Measurements from ENCODE around the gene TEDC2.
"Not testable (repeated sequence)": the region's sequence is repeated elsewhere in the genome, so short reads cannot be mapped to it uniquely, and the experiment has no call there.

The TEDC2 gene

DNA sequence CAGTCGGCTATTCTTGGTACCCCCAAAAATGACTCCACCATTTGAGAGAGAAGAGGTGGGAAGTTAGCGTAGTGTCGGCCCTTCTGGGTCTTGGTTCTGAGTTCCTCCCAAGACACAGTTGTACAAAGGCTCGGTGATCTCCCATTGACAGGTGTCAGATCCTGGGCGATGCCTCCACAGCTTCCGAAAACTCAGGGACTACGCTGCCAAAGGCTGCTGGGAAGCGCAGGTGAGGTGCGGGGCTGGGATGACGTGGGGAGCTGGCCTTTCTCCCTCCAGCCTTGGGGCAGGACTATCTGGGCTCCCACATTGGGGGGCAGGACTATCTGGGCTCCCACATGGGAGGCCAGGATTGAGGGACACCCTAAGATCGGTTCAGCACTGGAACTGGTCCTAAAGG is 20.3 kb upstream of the TEDC2 start:
- no peak for FAIRE-seq

DNA sequence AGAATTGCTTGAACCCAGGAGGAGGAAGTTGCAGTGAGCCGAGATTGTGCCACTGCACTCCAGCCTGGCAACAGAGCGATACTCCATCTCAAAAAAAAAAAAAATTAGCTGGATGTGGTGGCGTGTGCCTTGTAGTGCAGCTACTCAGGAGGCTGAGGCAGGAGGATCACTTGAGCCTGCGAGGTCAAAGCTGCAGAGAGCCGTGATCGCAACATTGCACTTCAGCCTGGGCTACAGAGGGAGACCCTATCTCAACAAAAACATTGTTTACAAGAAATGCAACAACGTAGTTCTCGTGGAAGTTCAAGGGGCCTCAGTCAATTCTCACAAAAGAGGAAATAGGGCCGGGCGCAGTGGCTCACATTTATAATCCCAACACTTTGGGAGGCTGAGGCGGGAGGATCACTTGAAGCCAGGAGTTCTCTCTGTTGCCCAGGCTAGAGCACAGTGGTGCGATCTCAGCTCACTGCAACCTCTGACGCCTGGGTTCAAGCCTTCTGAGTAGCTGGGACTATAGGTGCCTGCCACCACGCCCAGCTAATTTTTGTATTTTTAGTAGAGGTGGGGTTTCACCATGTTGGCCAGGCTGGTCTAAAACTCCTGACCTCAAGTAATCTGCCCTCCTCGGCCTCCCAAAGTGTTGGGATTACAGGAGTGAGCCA is 18.6 kb upstream of the TEDC2 start:
- not testable (repeated sequence) for FAIRE-seq

DNA sequence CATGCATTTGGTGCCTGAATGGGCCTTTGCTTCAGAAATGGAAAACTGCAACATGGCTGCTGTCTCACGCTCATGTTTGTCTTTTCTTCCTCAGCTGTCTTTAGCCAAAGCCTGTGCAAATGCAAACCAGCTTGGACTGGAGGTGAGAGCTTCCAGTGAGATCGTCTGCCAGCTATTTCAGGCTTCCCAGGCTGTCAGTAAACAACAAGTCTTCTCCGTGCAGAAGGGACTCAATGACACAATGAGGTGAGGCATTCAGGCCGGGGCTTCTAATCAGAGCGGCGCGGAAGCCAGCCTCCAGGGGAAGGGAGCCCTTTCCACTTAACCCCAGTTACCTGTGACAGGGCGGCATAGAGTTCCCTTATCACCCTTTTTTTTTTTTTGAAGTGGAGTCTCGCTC is 16.4 kb upstream of the TEDC2 start:
- no peak for FAIRE-seq

GRCh38 chr16:2447920-2448583 is 11.9 kb upstream of the TEDC2 start:
- FAIRE-seq: no peak

DNA sequence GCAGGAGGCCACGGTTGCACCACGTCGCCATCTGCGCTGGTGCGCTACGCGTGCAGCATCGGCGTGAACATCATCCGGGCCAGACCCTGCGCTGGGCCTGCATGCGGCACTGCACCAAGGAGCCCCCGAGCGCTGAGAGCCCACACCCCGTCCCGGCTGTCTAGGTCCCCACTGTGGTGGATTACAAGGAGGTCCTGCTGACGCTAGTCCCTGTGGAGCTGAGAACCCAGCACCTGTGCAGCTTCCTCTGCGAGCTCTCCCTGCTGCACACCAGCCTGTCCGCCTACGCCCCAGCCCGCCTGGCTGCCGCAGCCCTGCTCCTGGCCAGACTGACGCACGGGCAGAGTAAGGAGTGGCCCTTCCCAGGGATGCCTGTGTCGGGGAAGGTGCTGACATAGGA is 10.8 kb upstream of the TEDC2 start:
- no peak for FAIRE-seq

DNA sequence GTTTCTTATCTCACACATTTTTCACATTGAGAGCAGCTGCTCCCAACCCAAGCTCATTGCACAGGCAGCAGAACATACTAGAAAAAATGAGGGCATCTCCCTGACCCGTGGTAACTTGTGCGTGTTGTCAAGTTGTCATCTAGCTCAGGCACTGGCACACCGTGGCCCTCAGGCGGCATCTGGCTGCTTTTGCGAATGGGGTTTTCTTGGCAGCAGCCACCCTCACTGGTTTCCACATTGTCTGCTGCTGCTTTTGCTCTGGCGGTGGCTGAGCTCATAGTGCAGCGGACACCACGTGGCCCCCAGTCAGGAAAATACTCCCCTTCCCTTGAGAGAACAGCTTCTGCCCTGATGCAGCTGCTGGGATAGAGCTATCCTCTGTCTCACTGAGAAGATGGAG is 9.4 kb upstream of the TEDC2 start:
- no peak for FAIRE-seq

DNA sequence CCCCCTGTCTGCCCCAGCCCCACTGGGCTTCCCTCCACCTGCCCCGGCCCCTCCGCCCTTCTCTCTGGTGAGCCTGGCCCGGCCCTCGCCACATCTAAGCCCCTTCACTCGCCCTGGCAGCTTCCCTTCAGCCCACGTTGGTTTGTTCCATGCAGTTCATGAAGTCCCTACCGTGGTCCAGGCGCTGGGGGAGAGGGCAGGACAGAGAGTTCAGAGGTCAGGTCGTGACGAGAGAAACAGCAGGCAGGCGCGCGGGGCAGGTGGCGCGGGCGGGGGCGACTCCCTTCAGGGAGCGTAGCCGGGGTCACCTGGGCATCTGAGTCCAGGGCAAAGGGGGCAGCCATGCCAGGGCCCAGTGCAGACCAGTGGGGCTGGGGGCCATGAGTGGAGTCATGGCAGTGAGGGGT is 8.9 kb upstream of the TEDC2 start:
- FAIRE-seq: no peak

DNA sequence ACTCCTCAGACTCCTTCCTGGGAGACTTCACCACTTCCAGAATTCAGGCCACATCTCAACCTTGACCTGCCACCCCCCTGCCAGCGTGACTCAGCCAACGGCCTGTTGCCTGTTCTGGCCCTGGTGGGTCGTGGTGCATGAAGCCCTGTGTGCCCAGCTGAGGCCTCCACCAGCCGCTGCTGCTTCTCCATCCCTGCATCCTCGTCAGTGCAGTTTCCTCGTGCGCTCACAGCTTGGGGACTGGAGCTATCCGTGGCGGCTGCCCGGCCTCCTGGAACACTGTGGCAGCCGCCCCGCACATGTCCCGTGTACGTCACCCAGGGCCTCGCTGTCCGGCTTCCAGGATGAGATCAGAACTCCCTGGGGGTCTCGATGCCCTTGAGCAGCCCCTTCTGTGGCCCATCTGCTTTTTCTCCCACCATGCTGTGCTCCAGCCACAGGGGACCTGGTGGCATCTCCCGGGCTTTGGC is 8.0 kb upstream of the TEDC2 start:
- no peak for FAIRE-seq

DNA sequence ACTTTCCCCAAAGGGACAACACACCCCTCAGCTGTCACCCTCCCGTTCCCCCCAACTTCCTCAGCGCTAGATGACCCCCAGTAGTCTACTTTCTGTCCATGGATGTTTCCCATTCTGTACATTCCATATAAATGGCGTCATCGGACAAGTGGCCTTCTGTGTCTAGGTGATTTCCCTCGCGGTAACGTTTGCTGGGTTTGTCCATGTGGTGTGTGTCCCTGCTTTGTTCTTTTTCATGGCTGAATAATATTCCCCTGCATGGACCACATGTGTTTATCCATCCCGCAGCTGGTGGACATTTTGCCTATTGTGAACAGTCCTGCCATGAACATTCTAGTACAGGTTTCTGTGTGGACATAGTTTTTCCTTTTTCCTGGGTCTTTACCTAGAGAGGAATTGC is 7.3 kb upstream of the TEDC2 start:
- no peak for FAIRE-seq

GRCh38 chr16:2455081-2455845 is 4.6 kb upstream of the TEDC2 start:
- FAIRE-seq: no peak

DNA sequence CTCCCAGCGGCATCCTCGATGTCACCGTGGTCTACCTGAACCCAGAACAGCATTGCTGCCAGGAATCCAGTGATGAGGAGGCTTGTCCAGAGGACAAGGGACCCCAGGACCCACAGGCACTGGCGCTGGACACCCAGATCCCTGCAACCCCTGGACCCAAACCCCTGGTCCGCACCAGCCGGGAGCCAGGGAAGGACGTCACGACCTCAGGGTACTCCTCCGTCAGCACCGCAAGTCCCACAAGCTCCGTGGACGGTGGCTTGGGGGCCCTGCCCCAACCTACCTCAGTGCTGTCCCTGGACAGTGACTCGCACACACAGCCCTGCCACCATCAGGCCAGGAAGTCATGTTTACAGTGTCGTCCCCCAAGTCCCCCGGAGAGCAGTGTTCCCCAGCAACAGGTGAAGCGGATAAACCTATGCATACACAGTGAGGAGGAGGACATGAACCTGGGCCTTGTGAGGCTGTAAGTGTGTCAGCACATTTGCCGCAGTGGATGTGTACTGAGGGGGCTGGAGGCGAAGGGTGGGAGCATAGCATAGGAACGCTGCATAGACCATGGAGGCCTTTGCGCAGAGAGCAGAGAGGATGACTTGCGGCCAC is 3.3 kb upstream of the TEDC2 start:
- no peak for FAIRE-seq

GRCh38 chr16:2457267-2457666 is 2.6 kb upstream of the TEDC2 start:
- FAIRE-seq: no peak

DNA sequence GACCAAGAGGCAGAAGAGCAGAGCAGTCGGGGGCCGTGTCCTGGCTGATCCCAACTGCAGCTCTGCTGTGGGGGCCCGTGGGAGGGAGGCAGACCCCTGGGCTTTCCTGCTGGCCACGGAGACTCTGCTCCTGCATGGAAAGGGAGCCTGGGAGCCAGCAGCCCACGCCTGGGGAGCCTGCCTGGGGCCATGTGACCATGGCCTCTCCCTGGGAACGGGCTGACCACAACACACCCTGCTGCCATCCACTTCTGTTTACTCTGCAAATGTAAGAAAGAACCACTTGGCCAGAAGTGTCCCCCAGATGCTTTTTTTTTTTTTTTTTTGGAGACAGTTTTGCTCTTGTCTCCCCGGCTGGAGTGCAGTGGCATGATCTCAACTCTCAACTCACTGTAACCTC is 2.0 kb upstream of the TEDC2 start:
- FAIRE-seq: no peak

- FAIRE-seq: no peak
These were observed 842 bp upstream of the TEDC2 start for GRCh38 chr16:2458887-2459646.

DNA sequence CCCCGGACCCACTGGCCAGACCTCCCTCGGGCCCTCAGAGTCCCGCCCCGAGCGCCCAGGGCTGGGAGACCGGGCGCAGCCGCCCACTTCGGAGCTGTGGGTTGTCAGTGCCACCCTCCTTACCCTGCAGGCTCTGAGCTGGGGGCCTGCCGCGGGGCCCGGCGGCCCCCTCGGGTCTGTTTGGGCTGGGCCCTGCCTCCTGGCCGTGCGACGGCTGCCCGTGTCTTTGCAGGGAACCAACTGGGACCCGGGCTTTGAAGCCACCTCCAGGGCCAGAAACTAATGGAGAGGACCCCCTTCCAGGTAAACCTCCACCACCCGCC is 443 bp downstream of the TEDC2 start:
- FAIRE-seq: no peak

- FAIRE-seq: no peak
These were observed 1.0 kb downstream of the TEDC2 start for GRCh38 chr16:2460916-2461315.

- FAIRE-seq: no peak
These were observed 2.3 kb downstream of the TEDC2 start for GRCh38 chr16:2462031-2462866.

DNA sequence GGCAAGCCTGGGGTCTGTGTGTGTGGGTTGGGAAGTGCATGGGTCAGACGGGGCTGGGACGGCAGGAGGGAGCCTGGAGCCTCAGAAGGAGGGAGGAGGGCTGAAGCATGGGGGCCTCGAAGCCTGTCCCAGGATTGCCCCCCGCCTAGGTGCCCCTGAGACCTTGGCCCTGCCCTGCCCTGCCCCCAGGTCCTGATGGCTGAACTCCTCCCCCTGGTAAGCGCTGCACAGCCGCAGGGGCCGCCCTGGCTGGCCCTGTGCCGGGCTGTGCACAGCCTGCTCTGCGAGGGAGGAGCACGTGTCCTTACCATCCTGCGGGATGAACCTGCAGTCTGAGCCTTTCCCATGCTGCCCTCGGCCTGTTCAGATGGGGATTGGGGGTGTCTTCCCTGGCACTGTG is 4.4 kb downstream of the TEDC2 start:
- no peak for FAIRE-seq

GRCh38 chr16:2465653-2466415 is 5.9 kb downstream of the TEDC2 start:
- no peak for FAIRE-seq

DNA sequence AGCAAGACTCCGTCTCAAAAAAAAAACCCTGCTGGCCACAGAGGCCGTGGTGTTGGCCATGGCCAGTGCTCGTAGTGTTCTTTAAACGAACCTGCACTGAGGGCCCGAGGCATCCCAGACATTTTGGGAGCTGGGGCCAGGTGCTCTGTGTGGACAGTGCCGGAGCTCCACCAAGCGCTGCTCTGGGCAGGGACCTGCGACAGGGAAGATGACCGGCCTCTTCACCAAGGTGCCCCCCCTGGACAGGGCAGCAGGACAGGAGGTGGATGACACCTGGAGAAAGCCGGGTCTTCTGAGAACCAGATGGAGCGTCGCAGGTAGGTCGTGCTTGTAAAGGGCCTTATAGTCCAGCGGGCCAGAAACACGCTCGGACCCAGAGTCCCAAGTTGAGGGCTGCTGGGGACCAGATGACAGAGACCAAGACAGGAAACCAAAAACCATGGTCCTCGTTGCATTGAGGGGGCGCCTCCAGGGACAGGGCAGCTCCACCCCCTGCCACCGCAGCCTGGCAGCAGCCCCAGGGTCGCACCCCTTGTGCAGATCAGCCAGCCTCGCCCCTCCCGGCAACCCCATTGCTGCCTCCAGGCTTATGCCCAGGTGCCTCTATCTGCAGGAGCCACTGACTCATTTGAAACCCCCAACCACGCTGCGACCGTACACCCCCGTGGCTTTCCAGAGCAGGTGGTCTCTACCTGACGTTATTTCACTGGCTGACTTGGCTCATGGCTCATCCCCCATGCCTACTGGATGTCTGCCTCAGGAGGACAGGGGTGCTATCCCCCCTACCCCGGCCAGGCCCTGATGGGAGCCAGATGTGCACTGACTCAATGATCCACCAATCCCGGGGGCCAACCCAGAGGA is 7.0 kb downstream of the TEDC2 start:
- FAIRE-seq: no peak
